Activated naive CD8-positive, alpha-beta T cell treated with anti-CD3 and anti-CD28 coated beads, Interleukin-2, amount 10 ng/mL, durations not matched to agents 7 days and 5 days (primary cell): ENCODE measurements around the gene IFRD1. TPM values are rescaled to one million over a fixed set of nuclear protein-coding genes. Genes with fewer than 3 reads are reported as not detected.
"Not testable (repeated sequence)": the region's sequence is repeated elsewhere in the genome, so short reads cannot be mapped to it uniquely, and the experiment has no call there.

Experiments used
- ATAC-seq: fragments of 150-1000 bp; cut with Tn5 transposase; one replicate; pipeline ENCODE4 v1.10.0; 2021; ENCODE audit warnings: low read depth, moderate library complexity
- POLR2A ChIA-PET: fragments of 350-600 bp; sonication (Branson Sonifier 250); formaldehyde crosslinking; loops from one replicate; lab custom pipeline; 2021; ENCODE audit warnings: antibody characterized with exemption; lab: Charles Lee
- DNase-seq: peaks from one replicate; pipeline ENCODE4 v3.0.0; 2021
- H3K27ac Mint-ChIP-seq: one replicate; pipeline ENCODE4 v1.8.0; 2022; ENCODE audit warnings: mild to moderate bottlenecking, mixed read lengths
- H3K27me3 Mint-ChIP-seq: one replicate; pipeline ENCODE4 v1.8.0; 2022; ENCODE audit warnings: mild to moderate bottlenecking, moderate library complexity, mixed read lengths
- H3K36me3 Mint-ChIP-seq: one replicate; pipeline ENCODE4 v1.8.0; 2021; ENCODE audit warnings: mild to moderate bottlenecking, mixed read lengths
- H3K4me1 Mint-ChIP-seq: one replicate; pipeline ENCODE4 v1.8.0; 2021; ENCODE audit warnings: mixed read lengths
- H3K4me3 Mint-ChIP-seq: one replicate; pipeline ENCODE4 v1.8.0; 2022; ENCODE audit warnings: mild to moderate bottlenecking, moderate library complexity, mixed read lengths
- H3K9me3 Mint-ChIP-seq: one replicate; pipeline ENCODE4 v1.8.0; 2021; ENCODE audit warnings: mixed read lengths
- total RNA-seq, 2 experiments: library from RNA; stranded (reverse); gene quantifications; one replicate each; pipeline ENCODE4 v1.2.3, GENCODE V29; 2021

IFRD1 gene
- total RNA-seq, 2 experiments from 2014 or later: 38.7 to 39.2 TPM

DNA sequence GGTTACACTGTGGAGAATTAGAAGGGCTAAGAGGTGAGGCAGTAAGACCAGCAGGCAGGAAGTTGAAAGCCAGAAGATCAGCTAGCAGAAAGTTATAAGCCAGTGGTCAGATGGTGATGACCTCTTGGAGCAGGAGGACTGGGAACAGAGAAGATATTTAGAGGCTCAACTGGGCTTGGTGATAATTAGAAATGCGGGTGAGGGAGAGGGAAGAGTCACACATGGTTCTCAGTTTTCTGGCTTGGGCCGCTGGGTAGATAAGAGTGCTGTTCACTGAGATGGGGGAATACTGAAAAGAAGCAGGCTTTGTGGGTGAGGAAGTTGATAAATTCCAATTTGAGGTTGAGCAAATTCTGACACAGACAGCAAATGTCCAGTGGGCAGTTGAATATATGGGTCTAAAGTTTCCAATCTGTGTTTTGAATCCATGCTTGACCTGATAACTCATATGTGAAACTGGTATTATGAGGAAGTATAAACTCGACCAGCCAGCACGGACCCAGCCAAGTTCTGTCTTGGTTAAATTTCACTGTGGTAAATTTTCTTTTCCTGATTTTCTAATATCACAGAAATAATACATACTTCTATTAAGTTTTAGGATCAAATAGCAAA lies 53.2 kb downstream of the IFRD1 start:
- no peaks in the 10 kb centered on the region for H3K36me3 Mint-ChIP-seq
- H3K27ac Mint-ChIP-seq: no peak overlapping the region
- no peak overlapping the region for H3K4me3 Mint-ChIP-seq
- no peaks in the 10 kb centered on the region for H3K9me3 Mint-ChIP-seq
- ATAC-seq (no peak), DNase-seq (no peak)
- no peaks in the 10 kb centered on the region for H3K4me1 Mint-ChIP-seq
- POLR2A ChIA-PET: no interaction called here
- H3K27me3 Mint-ChIP-seq: peaks cover 13% of the 10 kb centered on the region

DNA sequence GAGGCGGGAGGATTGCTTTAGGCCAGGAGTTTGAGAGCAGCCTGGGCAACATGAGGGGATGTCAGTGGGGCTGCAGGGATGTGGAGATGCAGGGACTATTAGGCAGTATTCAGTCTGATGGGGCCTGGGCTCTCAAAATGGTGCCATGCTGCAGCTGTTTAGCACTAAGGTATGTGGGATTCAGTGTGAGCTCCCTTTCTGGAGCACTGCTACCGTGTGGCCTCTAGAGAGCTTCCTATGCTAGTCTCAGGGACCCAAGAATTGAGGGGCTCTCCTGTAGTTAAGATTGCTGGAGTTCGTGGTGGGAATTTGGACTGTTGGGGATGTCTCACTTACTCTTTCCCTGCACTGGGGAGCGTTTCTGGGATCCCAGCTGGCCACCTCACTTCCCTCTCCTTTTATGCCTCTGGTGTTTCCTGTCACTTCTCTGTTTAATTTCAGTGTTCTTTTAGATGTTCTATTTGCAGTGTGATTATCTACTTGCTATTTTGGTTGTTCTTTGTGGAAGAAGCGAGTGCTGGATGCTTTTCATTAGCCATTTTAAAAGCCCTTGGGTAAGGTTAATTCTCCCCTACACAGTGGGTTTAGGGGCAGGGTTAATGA lies 53.9 kb downstream of the IFRD1 start:
- H3K4me3 Mint-ChIP-seq: no peak overlapping the region
- POLR2A ChIA-PET: no interaction called here
- no peaks in the 10 kb centered on the region for H3K4me1 Mint-ChIP-seq
- peaks cover 13% of the 10 kb centered on the region for H3K27me3 Mint-ChIP-seq
- H3K27ac Mint-ChIP-seq: no peak overlapping the region
- ATAC-seq (no peak), DNase-seq (no peak)
- H3K9me3 Mint-ChIP-seq: no peaks in the 10 kb centered on the region
- H3K36me3 Mint-ChIP-seq: no peaks in the 10 kb centered on the region

DNA sequence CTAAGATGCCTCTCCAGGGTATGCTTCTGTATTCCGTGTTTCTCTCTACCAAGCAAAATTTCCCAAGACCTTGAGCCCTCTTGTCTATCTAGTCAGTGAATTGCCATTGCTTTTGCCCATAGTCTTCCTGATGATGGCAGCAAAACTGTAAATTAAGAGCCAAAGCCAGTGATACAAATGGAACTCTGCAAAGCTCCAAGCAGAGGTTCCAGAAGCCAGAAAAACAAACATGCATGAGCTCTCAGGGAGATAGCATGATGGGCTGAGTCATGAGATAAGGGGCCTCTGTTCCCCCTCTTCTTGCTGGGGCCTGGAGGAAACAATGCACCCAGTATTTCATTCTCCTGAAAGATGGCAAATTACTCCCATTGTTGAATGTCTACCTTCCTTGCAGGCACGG lies 55.2 kb downstream of the IFRD1 start:
- H3K4me3 Mint-ChIP-seq: no peak overlapping the region
- peaks cover 3% of the 10 kb centered on the region for H3K27me3 Mint-ChIP-seq
- DNase-seq (no peak), ATAC-seq (no peak)
- peaks cover 2% of the 10 kb centered on the region for H3K4me1 Mint-ChIP-seq
- H3K27ac Mint-ChIP-seq: no peak overlapping the region
- H3K9me3 Mint-ChIP-seq: no peaks in the 10 kb centered on the region
- POLR2A ChIA-PET: no interaction called here
- H3K36me3 Mint-ChIP-seq: no peaks in the 10 kb centered on the region

DNA sequence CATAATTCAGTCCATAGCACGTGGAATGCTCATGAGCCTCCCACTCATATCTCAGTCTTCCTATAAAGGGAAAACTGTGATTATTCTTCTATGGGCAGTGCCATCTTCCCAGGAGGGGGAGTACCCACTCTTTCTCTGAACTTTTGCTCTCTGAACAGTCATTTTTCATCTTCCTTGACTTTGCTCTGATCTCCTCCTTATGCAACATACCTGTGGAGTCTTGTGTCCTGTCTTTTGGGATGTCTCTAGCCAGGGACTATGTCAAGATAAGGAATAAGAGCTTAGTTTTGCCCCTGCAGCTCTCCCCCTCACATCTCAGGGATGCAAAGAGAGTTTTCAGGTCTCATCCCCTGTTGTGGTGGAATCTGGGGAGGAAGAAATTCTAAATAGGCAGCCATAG lies 58.1 kb downstream of the IFRD1 start:
- no peak overlapping the region for H3K27ac Mint-ChIP-seq
- POLR2A ChIA-PET: no interaction called here
- H3K27me3 Mint-ChIP-seq: peaks cover 5% of the 10 kb centered on the region
- H3K9me3 Mint-ChIP-seq: no peaks in the 10 kb centered on the region
- peaks cover 2% of the 10 kb centered on the region for H3K4me1 Mint-ChIP-seq
- H3K36me3 Mint-ChIP-seq: no peaks in the 10 kb centered on the region
- DNase-seq (no peak), ATAC-seq (no peak)
- H3K4me3 Mint-ChIP-seq: no peak overlapping the region

DNA sequence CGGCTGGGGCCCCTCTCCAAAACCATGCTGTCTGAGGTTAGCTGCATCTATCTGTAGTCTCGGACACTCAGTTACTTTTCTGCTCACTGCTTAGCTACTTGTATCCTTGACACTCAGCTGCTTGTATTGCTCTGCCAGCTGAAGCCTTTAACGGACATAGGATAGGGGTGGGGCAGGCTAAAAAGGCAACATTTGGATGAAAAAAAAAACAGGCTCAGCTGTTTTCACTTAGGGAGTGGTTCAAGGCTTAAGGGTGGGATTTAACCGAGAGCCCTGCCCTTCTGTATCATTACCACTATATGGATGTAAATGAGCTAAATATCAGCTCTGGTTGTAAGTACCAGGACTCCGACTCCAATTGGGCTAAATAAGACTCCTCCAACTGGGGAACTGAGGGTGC lies 59.1 kb downstream of the IFRD1 start:
- POLR2A ChIA-PET: no interaction called here
- ATAC-seq: no peak
- no peak overlapping the region for H3K27ac Mint-ChIP-seq
- H3K27me3 Mint-ChIP-seq: peaks cover 5% of the 10 kb centered on the region
- DNase-seq: no peak
- H3K4me3 Mint-ChIP-seq: no peak overlapping the region
- H3K36me3 Mint-ChIP-seq: no peaks in the 10 kb centered on the region
- no peaks in the 10 kb centered on the region for H3K9me3 Mint-ChIP-seq
- H3K4me1 Mint-ChIP-seq: peaks cover 2% of the 10 kb centered on the region

DNA sequence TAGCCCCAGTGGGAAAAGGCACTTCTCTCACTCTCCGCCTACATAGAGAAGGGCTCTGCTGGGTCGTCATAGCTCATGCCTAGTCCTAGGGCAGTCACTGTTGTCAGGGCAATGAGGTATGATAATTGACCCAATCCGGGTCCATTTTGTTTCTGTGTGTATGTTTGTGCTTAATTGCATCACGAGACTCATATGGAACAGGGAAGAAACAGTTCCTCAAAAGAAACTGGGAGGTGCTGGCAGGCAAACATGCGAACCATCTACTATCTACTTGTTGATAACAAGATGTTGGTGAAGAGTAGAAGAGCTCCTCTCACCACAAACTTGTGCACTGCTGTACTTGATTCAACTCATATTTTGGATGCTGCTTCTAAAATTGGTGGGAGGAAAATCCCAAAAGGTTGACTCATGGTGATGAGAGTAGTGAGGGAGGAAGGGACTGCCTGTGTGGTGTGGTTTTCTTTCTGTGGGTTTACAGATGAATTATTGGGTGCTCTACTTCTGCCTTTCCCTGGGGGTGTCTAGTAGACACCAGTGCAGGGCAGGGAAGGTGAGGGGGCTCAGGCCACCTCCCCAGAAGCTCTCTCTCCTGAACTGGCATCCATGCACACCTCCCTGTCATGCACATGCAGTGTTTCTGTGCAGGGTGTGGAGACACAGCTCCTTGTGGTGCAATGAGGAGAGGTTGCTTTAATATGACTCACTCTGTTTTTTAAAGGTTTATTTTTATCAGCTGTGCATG lies 59.9 kb downstream of the IFRD1 start:
- DNase-seq: no peak
- no peaks in the 10 kb centered on the region for H3K36me3 Mint-ChIP-seq
- no peak overlapping the region for H3K27ac Mint-ChIP-seq
- no peak overlapping the region for H3K4me3 Mint-ChIP-seq
- no peaks in the 10 kb centered on the region for H3K9me3 Mint-ChIP-seq
- H3K27me3 Mint-ChIP-seq: peaks cover 5% of the 10 kb centered on the region
- peaks cover 2% of the 10 kb centered on the region for H3K4me1 Mint-ChIP-seq
- ATAC-seq: no peak
- POLR2A ChIA-PET: no interaction called here

DNA sequence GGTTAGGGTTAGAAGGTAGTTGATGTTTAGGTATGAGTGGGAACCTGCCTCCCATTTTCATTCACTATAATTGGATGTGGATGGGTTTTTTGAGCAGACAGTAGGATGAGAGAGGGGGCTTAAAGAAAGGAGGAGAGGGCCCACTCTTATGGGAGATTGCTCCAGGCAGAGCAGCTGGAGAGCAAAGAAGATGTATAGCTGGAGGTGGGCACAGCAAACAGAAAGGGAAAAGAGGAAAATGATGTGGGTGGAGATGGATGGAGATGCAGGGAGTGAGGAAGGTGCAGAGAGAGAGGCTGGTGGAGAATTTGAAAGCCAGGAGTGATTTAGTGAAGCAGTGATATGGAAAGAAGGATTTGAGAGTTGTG lies 60.5 kb downstream of the IFRD1 start:
- no peaks in the 10 kb centered on the region for H3K36me3 Mint-ChIP-seq
- ATAC-seq (no peak), DNase-seq (no peak)
- no peak overlapping the region for H3K4me3 Mint-ChIP-seq
- no peaks in the 10 kb centered on the region for H3K9me3 Mint-ChIP-seq
- H3K4me1 Mint-ChIP-seq: peaks cover 2% of the 10 kb centered on the region
- POLR2A ChIA-PET: no interaction called here
- H3K27me3 Mint-ChIP-seq: peaks cover 5% of the 10 kb centered on the region
- no peak overlapping the region for H3K27ac Mint-ChIP-seq

DNA sequence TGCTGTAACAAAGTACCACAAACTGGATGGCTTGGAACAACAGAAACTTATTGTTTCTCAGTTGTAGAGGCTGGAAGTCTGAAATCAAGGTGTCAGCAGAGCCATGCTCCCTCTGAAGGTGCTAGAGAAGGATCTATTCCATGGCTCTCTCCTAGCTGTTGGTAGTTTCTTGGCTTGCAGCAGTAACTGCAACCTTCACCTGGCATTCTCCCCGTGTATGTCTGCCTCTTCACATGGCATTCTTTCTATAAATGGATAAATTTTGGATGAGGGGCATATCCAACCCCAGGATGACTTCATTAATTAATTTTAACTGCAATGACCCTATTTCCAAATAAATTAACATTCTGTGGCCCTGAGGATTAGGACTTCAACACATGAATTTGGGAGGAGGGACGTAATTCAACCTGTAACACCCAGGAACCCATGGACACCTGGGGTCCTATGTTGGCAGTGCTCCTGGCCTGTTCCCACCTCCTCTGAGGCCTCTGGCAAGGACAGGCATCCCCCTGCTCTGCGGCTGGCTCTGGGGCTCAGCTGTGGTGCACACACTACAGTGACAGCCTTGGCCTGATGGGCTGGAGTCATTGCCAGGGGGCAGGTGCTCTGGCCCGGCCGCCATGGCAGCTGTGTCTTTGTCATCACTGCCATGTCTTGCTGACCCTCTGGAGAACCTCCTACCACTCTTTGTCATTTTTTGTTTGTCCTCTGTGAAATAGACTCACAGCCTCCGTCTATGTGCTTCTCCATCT lies 61.4 kb downstream of the IFRD1 start:
- H3K27ac Mint-ChIP-seq: no peak overlapping the region
- peaks cover 7% of the 10 kb centered on the region for H3K27me3 Mint-ChIP-seq
- H3K36me3 Mint-ChIP-seq: no peaks in the 10 kb centered on the region
- H3K9me3 Mint-ChIP-seq: no peaks in the 10 kb centered on the region
- H3K4me3 Mint-ChIP-seq: no peak overlapping the region
- POLR2A ChIA-PET: no interaction called here
- DNase-seq: no peak
- peaks cover 2% of the 10 kb centered on the region for H3K4me1 Mint-ChIP-seq
- no peak for ATAC-seq

DNA sequence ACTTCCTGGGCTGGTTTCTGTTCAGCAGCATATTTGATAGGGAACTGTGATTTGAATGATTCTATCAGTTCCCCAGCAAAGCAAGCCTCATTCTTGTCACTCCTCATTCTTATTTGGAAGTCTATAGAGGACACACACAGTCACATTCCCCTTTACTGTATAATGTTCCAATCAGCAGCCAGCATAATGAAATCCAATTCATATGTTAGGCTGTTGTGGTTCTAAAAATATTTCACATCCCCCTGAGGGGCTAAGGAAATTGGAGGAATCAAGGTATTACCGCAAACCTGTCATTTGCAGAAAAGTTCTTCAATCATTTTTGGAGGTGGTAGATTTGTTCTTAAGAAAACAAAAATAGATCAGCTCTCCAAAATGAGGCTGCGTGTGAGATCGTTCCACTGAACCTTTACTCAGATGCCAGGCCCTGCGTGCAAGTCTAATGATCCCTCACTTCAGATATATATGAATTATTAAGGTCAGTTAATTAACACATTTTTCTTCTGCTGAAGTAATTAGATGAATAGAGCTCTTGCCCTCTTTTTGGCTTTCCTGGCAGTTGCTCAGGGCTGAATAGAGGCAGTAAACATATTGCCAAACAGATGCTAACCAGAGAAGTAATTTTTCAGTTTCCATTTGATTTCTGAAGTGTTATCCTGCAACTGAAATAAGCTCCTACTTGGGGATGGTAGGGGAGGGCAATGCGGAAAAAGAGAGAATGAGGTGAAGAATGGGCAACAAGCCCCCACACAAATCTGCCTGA lies 62.4 kb downstream of the IFRD1 start:
- Mint-ChIP-seq H3K27ac (no peak overlapping the region), H3K4me3 (no peak overlapping the region), H3K27me3 (peaks cover 9% of the 10 kb centered on the region), H3K9me3 (no peaks in the 10 kb centered on the region), H3K4me1 (peaks cover 2% of the 10 kb centered on the region), H3K36me3 (no peaks in the 10 kb centered on the region)
- POLR2A ChIA-PET: no interaction called here
- ATAC-seq: no peak
- DNase-seq: no peak

DNA sequence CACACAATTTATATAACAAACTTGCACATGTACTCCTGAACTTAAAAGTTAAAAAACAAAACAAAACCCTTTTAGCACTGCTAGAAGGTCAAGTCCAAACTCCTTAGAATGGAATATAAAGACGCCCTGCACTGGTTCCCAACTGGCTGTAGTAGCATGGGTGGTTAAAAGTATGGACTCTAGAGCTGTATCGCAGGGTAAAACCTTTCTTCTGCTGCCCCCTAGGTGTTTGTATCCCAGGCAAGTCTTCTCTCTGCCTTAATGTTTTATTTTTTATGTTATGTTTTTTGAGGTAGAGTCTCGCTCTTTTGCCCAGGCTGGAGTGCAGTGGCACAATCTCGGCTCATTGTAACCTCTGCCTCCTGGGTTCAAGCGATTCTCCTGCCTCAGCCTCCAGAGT lies 65.7 kb downstream of the IFRD1 start:
- Mint-ChIP-seq H3K27ac (no peak overlapping the region), H3K27me3 (peaks cover 13% of the 10 kb centered on the region), H3K36me3 (no peaks in the 10 kb centered on the region), H3K4me1 (no peaks in the 10 kb centered on the region), H3K4me3 (no peak overlapping the region), H3K9me3 (no peaks in the 10 kb centered on the region)
- ATAC-seq: no peak
- POLR2A ChIA-PET: no interaction called here
- DNase-seq: no peak

DNA sequence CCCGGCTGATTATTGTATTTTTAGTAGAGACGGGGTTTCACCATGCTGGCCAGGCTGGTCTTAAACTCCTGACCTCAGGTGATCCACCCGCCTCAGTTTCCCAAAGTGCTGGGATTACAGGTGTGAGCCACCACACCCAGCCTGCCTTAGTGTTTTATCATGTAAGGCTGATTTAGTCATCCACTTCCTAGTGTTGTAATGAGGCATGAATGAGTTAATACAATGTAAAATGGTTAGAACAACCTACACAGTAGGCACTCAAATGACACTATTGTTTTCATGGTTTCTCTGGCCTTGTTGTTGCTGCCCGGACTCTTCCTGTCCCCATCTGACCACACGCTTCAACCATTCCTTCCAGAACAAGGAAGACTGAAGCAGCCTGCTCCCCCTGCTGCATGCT lies 66.2 kb downstream of the IFRD1 start:
- H3K27ac Mint-ChIP-seq, DNase-seq, H3K4me3 Mint-ChIP-seq, POLR2A ChIA-PET, H3K4me1 Mint-ChIP-seq, H3K36me3 Mint-ChIP-seq, ATAC-seq, H3K9me3 Mint-ChIP-seq: not testable (repeated sequence)
- peaks cover 13% of the 10 kb centered on the region for H3K27me3 Mint-ChIP-seq

DNA sequence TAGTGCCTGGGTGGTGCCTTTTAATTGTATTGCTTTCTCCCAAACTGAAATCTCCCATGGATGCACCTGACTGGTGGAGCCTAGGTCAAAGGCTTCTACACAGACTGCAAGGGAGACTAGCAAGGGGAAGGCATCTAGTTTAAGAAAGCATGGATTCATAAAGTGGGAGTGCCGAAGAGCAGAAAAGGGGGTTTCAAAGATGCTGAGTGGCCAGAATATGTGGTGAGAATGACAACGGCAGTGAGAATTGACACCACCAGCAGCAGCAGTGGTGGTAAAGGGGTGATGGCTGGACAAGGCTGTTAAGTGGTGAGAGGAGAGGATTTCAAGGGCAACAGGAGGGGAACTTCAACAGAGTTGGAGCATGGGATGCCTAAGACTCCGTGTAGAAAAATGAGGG lies 67.2 kb downstream of the IFRD1 start:
- H3K36me3 Mint-ChIP-seq: no peaks in the 10 kb centered on the region
- peaks cover 14% of the 10 kb centered on the region for H3K27me3 Mint-ChIP-seq
- POLR2A ChIA-PET: no interaction called here
- H3K4me1 Mint-ChIP-seq: no peaks in the 10 kb centered on the region
- ATAC-seq: no peak
- no peak for DNase-seq
- no peaks in the 10 kb centered on the region for H3K9me3 Mint-ChIP-seq
- H3K4me3 Mint-ChIP-seq: no peak overlapping the region
- H3K27ac Mint-ChIP-seq: no peak overlapping the region

DNA sequence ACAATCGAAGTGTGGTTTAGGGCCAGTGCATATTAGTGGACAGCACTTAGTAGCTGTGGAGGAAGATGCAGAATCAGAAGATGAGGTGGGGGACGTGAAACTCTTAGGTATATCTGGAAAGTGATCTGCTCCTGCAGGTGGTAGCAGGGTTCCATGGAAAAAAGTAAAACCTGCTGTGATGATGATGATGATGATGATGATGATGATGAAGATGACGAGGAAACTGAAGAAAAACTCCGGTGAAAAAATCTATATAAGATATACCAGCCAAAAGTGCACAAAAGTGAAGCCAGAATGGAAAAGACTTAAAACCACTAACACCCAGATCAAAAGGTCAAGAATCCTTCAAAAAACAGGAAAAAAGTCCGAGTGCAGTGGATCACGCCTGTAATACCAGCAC lies 70.5 kb downstream of the IFRD1 start:
- Mint-ChIP-seq H3K27ac (no peak overlapping the region), H3K9me3 (no peaks in the 10 kb centered on the region), H3K36me3 (no peaks in the 10 kb centered on the region), H3K27me3 (peaks cover 15% of the 10 kb centered on the region), H3K4me3 (no peak overlapping the region), H3K4me1 (no peaks in the 10 kb centered on the region)
- ATAC-seq (no peak), DNase-seq (no peak)
- POLR2A ChIA-PET: no interaction called here
